HG02885 (cell line): Measurements from ENCODE around the gene NME7.
A peak's percentile ranks its signal among the peaks of the same experiment; 100 is the strongest.

Experiments
- ATAC-seq: cut with Tn5 transposase; IDR thresholded peaks from one replicate; pipeline ENCODE4 v1.9.1; 2021; ENCODE audit warnings: mild to moderate bottlenecking; ENCODE audit not compliant: unreplicated experiment, poor library complexity

Gene NME7

DNA sequence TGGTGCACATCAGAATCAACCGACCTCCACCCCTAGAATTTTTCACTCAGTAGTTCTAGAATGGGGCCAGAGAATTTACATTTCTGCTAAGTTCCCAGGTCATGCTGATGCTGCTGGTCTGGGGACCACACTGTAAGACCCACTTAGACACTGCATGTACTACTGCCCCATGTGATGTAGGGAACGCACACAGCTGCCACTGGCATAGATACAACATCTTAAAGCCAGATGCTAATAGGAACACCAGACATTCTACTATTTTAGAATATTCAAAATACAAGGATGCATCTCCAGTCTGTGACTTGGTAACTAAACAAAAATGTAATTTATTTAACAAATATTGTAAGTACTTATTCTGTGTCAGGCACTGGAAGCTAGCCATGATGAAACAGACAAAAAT is 275.2 kb downstream of the NME7 start:
- ATAC-seq = no peak

DNA sequence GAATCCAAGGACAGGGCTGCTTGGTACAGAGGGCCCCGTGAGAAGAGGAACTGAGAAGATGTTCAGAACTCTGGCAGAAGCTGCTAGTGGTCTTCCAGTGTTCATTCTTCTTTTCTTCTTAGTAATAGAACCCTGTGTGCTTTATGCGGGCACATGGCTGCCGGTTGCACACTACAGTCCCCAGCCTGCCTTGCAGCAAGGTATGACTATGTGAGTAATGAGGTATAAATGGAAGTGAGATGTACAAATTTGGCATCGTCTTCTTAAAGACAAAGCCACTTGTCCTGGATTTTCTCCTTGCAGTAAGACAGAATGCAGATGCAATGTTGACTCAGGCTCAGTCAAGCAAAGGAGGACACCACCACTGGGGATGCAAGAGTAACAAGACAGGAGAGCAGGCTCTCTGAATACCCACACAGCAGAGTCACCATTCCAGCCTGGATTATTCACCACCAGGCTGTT is 276.1 kb downstream of the NME7 start:
- ATAC-seq = peak; percentile 87

DNA sequence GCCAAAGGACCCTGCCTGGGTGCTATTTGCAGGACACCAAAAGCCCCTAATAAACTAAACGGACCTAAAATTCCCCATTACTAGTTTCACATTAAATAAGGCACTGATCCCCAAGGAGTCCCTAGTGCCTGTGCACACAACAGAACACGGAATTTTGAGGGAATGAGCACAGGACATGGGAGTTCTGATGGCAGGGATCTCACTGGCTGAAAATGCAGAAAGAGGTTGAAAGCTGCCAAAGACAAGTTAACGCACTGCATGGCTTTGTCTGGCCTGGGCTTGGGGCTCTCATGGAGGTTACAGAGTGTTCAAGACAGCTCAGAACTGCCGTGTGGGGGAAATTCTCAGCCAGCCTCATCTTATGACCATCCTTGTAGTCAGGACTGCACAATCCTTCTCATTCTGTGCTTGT is 276.7 kb downstream of the NME7 start:
- peak; percentile 54 for ATAC-seq

DNA sequence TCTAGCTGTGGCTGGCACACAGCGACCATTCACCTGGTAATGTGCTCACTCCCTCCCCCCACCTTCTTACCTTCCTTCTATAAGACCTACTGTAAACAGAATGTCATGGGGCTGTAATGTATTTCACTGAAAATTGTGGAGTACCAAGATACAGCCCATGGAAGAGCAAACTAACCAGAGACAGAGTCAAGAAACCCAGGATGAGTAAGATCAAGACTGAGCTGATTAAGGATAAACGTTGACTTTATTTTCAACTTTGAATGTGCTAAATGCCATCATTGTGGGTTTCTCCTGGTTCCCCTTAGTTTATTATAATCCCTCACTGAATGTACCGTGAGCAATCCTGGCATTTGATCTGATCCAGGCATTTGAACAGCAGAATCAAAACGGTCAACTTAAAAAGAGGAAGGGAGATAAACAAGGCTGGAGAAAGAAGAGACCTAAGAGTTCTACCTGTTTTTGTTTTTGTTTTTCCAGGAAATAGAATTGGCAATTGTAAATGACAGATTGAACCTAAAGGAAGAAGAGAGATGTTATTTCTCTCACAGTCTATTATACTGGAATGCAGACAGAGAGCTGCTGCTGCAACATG is 277.2 kb downstream of the NME7 start:
- ATAC-seq = peak; percentile 3

DNA sequence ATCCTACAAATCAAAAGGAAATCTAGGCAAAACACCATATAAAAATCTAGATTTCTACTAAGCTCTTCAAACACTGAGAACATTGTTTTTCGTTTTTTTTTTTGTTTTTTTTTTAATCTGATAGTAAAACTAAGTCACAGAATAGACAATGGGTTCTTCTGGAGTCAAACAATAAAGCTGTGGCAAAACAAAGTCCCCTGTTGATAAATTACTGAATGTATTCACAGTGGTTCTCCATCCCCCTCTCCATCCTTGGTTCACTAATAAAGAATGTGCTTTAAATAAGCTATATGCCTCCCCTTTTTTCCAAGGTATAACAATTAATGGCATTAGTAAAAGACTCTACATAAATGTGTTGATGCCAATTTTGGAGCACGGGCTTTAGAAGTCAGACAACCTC is 277.8 kb downstream of the NME7 start:
- no peak for ATAC-seq

DNA sequence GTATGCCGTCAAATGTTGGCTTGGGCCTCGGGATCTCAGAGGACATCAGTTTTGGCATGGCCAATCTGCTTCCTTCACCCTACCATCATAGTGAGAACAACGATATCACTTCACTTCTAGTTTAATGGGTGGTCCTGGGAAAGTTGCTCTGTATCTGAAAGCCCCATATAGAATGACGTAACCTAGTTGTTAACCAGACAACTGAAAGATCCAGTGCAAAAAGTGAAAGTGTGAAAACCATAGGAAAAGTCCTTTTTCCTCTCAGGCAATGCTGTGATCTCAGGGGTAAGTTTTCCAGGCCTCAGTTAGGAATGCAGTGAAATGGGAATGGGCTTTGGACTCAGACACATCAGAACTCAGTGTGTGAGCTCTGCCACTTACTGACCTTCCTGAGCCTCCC is 279.7 kb downstream of the NME7 start:
- no peak for ATAC-seq

DNA sequence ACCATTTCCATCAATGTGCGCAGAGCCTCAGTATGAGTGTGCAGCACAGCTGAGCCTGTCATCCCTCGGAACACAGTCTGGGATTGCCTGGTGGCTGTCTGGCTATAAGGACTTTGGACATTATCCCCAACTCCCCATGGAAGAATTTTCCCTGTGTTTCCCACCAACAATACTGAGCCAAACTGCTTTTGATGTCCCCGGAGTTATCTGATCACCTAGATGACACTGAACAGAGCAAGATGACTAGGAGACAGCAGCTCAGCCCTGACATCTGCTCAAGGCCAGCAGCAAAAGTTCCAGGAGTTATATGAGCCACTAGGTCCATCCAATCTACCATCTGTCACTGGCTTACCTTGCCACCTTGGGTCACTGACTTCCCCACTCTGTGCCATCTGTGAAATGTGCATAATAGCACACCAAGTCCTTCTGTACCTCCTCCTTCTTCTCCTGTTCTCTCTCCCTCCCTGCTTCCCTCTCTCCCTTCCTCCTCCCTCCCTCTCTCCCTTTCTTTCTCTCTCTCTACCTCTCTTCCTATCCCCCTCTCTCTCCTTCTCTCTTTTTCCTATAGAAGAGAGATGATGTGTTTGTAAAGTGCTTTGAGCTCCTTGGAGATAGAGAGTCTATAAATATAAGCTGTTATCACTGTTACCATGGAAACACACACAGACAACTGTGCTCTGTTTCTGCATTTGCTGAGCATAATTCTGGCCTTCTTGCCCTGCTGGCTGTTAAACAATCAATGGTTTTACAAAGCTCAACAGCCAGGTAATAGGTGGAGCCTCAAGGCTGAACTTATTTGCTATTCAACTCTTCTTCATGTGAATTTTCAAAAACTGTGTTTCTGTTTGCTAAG is 280.8 kb downstream of the NME7 start:
- ATAC-seq = no peak

DNA sequence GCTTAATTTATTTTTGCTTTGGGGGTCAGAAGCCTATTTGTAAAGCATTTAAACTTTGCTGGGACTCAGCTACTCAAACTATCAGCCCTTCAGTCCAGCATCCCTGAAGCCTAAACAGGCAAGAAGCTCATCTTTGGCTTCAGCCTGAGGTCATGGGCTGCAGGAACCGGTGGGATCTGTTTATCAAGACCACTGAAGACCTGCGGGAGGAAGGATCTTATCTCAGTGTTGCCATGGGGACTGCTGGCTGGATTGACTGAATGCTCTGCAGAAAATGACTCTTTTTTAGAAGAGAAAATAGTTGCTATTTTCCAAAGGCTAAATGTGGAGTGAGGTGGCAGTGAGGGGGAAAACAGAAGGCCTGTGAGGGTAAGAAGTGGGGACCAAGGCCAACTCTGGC is 281.7 kb downstream of the NME7 start:
- no peak for ATAC-seq
